ENCODE results near the gene U2AF2. TPM values are rescaled to one million over a fixed set of nuclear protein-coding genes. Genes with fewer than 3 reads are reported as not detected.

U2AF2 gene
- total and polyA plus RNA-seq, 11 donors, result 39.9 to 104 (median 72.7) TPM

DNA sequence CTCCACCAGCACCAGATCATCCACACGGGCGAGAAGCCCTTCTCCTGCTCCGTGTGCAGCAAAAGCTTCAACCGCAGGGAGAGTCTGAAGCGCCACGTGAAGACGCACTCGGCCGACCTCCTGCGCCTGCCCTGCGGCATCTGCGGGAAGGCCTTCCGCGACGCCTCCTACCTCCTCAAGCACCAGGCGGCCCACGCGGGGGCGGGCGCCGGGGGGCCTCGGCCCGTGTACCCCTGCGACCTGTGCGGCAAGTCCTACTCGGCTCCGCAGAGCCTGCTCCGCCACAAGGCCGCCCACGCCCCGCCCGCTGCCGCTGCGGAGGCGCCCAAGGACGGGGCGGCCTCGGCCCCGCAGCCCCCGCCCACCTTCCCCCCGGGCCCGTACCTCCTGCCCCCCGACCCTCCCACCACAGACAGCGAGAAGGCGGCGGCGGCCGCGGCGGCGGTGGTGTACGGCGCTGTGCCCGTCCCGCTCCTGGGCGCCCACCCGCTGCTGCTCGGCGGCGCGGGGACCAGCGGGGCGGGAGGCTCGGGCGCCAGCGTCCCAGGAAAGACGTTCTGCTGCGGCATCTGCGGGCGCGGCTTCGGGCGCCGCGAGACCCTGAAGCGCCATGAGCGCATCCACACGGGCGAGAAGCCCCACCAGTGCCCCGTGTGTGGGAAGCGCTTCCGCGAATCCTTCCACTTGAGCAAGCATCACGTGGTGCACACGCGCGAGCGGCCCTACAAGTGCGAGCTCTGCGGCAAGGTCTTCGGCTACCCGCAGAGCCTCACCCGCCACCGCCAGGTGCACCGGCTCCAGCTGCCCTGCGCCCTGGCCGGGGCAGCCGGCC is 39.9 kb upstream of the U2AF2 start:
- ATAC-seq (no peak), DNase-seq (peak in 1 of 5 donors; percentile 56)
- intact Hi-C loops (cut with DNase I), result no loop called here
- H3K36me3 ChIP-seq, result peaks cover 0 to 48% (median 34%) of the 10 kb centered on the region in 9 donors
- no peak overlapping the region for H3K27ac ChIP-seq
- H3K9me3 ChIP-seq, result no peaks in the 10 kb centered on the region
- WGBS, 4 donors, result 93 to 98% (median 97%) methylated on average over 67 to 98 of the region's 98 CpGs
- peaks cover 0 to 37% (median 22%) of the 10 kb centered on the region in 12 donors for H3K4me1 ChIP-seq
- TF ChIP-seq, protein P1, sequence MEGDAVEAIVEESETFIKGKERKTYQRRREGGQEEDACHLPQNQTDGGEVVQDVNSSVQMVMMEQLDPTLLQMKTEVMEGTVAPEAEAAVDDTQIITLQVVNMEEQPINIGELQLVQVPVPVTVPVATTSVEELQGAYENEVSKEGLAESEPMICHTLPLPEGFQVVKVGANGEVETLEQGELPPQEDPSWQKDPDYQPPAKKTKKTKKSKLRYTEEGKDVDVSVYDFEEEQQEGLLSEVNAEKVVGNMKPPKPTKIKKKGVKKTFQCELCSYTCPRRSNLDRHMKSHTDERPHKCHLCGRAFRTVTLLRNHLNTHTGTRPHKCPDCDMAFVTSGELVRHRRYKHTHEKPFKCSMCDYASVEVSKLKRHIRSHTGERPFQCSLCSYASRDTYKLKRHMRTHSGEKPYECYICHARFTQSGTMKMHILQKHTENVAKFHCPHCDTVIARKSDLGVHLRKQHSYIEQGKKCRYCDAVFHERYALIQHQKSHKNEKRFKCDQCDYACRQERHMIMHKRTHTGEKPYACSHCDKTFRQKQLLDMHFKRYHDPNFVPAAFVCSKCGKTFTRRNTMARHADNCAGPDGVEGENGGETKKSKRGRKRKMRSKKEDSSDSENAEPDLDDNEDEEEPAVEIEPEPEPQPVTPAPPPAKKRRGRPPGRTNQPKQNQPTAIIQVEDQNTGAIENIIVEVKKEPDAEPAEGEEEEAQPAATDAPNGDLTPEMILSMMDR (IDR thresholded peaks at IDR 0.05), result no peak
- H3K4me3 ChIP-seq, result no peak overlapping the region
- H3K27me3 ChIP-seq, result no peaks in the 10 kb centered on the region

DNA sequence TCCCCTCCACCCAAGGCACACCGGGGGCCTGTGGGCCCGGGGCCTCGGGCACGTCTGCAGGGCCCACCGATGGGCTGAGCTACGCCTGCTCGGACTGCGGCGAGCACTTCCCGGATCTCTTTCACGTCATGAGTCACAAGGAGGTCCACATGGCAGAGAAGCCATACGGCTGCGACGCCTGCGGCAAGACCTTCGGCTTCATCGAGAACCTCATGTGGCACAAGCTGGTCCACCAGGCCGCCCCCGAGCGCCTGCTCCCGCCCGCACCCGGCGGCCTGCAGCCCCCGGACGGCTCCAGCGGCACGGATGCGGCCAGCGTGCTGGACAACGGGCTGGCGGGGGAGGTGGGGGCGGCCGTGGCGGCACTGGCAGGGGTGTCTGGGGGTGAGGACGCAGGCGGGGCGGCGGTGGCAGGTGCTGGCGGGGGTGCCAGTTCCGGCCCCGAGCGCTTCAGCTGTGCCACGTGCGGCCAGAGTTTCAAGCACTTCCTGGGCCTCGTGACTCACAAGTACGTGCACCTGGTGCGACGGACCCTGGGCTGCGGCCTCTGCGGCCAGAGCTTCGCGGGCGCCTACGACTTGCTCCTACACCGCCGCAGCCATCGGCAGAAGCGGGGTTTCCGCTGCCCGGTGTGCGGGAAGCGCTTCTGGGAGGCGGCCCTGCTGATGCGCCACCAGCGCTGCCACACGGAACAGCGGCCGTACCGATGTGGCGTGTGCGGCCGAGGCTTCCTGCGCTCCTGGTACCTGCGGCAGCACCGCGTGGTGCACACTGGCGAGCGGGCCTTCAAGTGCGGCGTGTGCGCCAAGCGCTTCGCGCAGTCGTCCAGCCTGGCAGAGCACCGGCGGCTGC is 39.1 kb upstream of the U2AF2 start:
- no peak for ATAC-seq
- Histone ChIP-seq H3K9me3 (no peaks in the 10 kb centered on the region), H3K27me3 (no peaks in the 10 kb centered on the region), H3K4me3 (no peak overlapping the region), H3K4me1 (peaks cover 0 to 40% (median 18%) of the 10 kb centered on the region in 12 donors), H3K27ac (no peak overlapping the region), H3K36me3 (peaks cover 0 to 48% (median 33%) of the 10 kb centered on the region in 9 donors)
- peak in 1 of 5 donors; percentile 62 for DNase-seq
- 96 to 98% (median 97%) methylated on average over 48 to 88 of the region's 88 CpGs for WGBS, 4 donors
- intact Hi-C loops (cut with DNase I), result no loop called here
- TF ChIP-seq, protein P1 (IDR thresholded peaks at IDR 0.05), result no peak
- TF ChIP-seq POLR2A (IDR thresholded peaks at IDR 0.05), result no peak

DNA sequence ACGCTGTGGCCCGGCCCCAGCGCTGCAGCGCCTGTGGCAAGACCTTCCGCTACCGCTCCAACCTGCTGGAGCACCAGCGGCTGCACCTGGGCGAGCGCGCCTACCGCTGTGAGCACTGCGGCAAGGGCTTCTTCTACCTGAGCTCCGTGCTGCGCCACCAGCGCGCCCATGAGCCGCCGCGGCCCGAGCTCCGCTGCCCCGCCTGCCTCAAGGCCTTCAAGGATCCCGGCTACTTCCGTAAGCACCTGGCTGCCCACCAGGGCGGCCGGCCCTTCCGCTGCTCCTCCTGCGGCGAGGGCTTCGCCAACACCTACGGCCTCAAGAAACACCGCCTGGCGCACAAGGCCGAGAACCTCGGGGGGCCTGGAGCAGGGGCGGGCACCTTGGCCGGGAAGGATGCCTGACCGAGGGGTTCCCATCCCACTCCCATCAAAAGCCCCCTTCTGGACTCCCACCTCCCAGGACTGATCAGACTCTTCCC is 38.4 kb upstream of the U2AF2 start:
- H3K27ac ChIP-seq, result no peak overlapping the region
- intact Hi-C loops (cut with DNase I), result no loop called here
- DNase-seq (peak in 1 of 5 donors; percentile 55), ATAC-seq (no peak)
- no peak for TF ChIP-seq POLR2A (IDR thresholded peaks at IDR 0.05)
- TF ChIP-seq, protein P1 (IDR thresholded peaks at IDR 0.05), result no peak
- no peaks in the 10 kb centered on the region for H3K27me3 ChIP-seq
- no peaks in the 10 kb centered on the region for H3K9me3 ChIP-seq
- H3K4me1 ChIP-seq, result peaks cover 0 to 38% (median 13%) of the 10 kb centered on the region in 12 donors
- peaks cover 0 to 53% (median 33%) of the 10 kb centered on the region in 9 donors for H3K36me3 ChIP-seq
- 97 to 98% (median 98%) methylated on average over 22 to 38 of the region's 38 CpGs for WGBS, 4 donors
- no peak overlapping the region for H3K4me3 ChIP-seq

DNA sequence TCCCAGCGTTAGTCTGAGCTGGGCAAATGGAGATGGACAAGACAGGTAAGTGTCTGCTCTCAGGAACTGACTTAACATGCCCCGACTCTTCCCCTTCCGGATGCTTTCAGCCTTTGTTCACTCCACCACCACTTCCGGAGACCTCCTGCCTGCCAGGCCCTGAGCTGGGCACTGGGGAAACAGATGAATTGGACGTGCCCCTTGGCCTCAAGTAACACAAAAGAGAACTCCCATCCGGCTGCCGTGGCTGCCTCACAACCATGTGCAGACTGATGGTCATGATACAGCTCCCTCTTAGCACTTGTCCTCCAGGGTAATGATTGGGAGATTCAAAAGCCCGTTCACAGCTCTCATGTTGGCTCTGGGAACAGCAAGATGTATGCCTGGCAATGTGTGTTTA is 37.4 kb upstream of the U2AF2 start:
- no peaks in the 10 kb centered on the region for H3K9me3 ChIP-seq
- intact Hi-C loops (cut with DNase I), result no loop called here
- ATAC-seq, result no peak
- TF ChIP-seq, protein P1 (IDR thresholded peaks at IDR 0.05), result no peak
- no peak for TF ChIP-seq POLR2A (IDR thresholded peaks at IDR 0.05)
- H3K36me3 ChIP-seq, result peaks cover 0 to 62% (median 36%) of the 10 kb centered on the region in 9 donors
- H3K27ac ChIP-seq, result no peak overlapping the region
- no peaks in the 10 kb centered on the region for H3K27me3 ChIP-seq
- H3K4me1 ChIP-seq, result peaks cover 0 to 28% (median 4%) of the 10 kb centered on the region in 12 donors
- peak in 1 of 5 donors; percentile 41 for DNase-seq
- 86 to 93% (median 87%) methylated on average over 8 of the region's 8 CpGs for WGBS, 4 donors
- H3K4me3 ChIP-seq, result no peak overlapping the region

Measured in heart left ventricle (tissue), 16 donors.